Right lobe of liver (tissue), 6 donors: ENCODE measurements around the gene TSPAN5. TPM values are rescaled to one million over a fixed set of nuclear protein-coding genes. Genes with fewer than 3 reads are reported as not detected.
A peak's percentile ranks its signal among the peaks of the same experiment; 100 is the strongest.

Experiments used
- ATAC-seq, 4 donors: fragments of 200-7000 bp; cut with Tn5 transposase; one replicate each; pipeline ENCODE4 v1.9.1; 2020; ENCODE audit warnings: mild to moderate bottlenecking in 4 of 4, moderate library complexity in 4 of 4
- DNase-seq, 3 donors: peaks; one replicate each; pipeline ENCODE4 v3.0.0-alpha.2; 2020
- H3K27ac ChIP-seq, 3 donors: fragments of 200-600 bp; one replicate each; pipeline ENCODE4 v1.8.0; 2022
- H3K27me3 ChIP-seq, 2 donors: fragments of 200-600 bp; one replicate each; pipeline ENCODE4 v1.8.0; 2022
- H3K36me3 ChIP-seq, 4 donors: fragments of 200-600 bp; sonication (generic) in 1 of 4; one replicate each; pipeline versions ENCODE4 v1.5.1 to v1.8.0; 2017 to 2022; ENCODE audit warnings: control low read depth in 1 of 4
- H3K4me1 ChIP-seq, 4 donors: fragments of 200-600 bp; sonication (generic) in 1 of 4; one replicate each; pipeline versions ENCODE4 v1.5.1 to v1.8.0; 2017 to 2022; ENCODE audit warnings: control low read depth in 1 of 4
- H3K4me3 ChIP-seq, 3 donors: fragments of 200-600 bp; one replicate each; pipeline ENCODE4 v1.8.0; 2022
- H3K9me3 ChIP-seq, 4 donors: fragments of 200-600 bp; sonication (generic) in 1 of 4; one replicate each; pipeline versions ENCODE4 v1.5.1 to v1.8.0; 2017 to 2022; ENCODE audit warnings: control low read depth in 1 of 4
- CTCF ChIP-seq, 4 donors: fragments of 200-600 bp in 3 of 4; fragments of 450-650 bp in 1 of 4; IDR thresholded peaks; one replicate each; pipeline versions ENCODE4 v1.5.1 to v1.8.0; 2016 to 2022; ENCODE audit warnings: antibody characterized with exemption in 4 of 4, mild to moderate bottlenecking in 2 of 4
- POLR2A ChIP-seq: fragments of 450-650 bp; IDR thresholded peaks from one replicate; pipeline ENCODE4 v1.6.1; 2017; ENCODE audit warnings: antibody characterized with exemption, mild to moderate bottlenecking
- WGBS: methylation state at CpG from one replicate; pipeline ENCODE4 v1.1.6; 2018; ENCODE audit warnings: low coverage, low lambda C conversion rate; ENCODE audit not compliant: insufficient coverage; ENCODE audit errors: missing lambda C conversion rate; 5-methylcytosine and 5-hydroxymethylcytosine counted together
- intact Hi-C, 2 donors: fragments of 100-400 bp; cut with DNase I; formaldehyde crosslinking; loops; one replicate each; pipeline versions ENCODE4 v1.11.2 to v1.14.1; 2022
- total RNA-seq, 6 experiments: library from RNA; depleted of rRNA in 2 of 6; stranded (reverse); fragments of >200 nt in 2 of 6; fragmentation: NEBNext Ultra II Directional in 3 of 6; extraction: Animal tissue kit (Norgen Biotek cat#: 25700) in 3 of 6; gene quantifications; one replicate each; pipeline versions ENCODE4 v1.1.0 to v1.2.4, GENCODE V29; 2016 to 2023
- donor health status: DM: no; HTN: yes; CAD: no.
- donor health status: DM: no; HTN: no; CAD: no.
- donor health status: DM: no; HTN: no; CAD: no.
- donor health status: DM: no; HTN: yes; CAD: no.
- donor health status: DM: no; HTN: yes; CAD: no.

The TSPAN5 gene
- total RNA-seq, 6 experiments from 2014 or later: 0.12 to 1.2 (median 0.50) TPM

GRCh38 chr4:98529970-98530569 is 128.3 kb downstream of the TSPAN5 start:
- no peaks in the 10 kb centered on the region for H3K9me3 ChIP-seq
- H3K27ac ChIP-seq: no peak overlapping the region
- intact Hi-C loops: no loop called here
- 67% methylated on average over 1 of the region's 2 CpGs for WGBS
- H3K36me3 ChIP-seq: no peaks in the 10 kb centered on the region
- no peaks in the 10 kb centered on the region for H3K4me1 ChIP-seq
- TF ChIP-seq CTCF (IDR thresholded peaks at IDR 0.05): no peak
- TF ChIP-seq POLR2A: no peak
- DNase-seq (no peak), ATAC-seq (no peak)
- no peak overlapping the region for H3K4me3 ChIP-seq
- no peaks in the 10 kb centered on the region for H3K27me3 ChIP-seq

GRCh38 chr4:98528882-98529281 is 129.5 kb downstream of the TSPAN5 start:
- no peaks in the 10 kb centered on the region for H3K36me3 ChIP-seq
- no peaks in the 10 kb centered on the region for H3K27me3 ChIP-seq
- 91% methylated on average over 3 of the region's 3 CpGs for WGBS
- H3K9me3 ChIP-seq: no peaks in the 10 kb centered on the region
- DNase-seq (no peak), ATAC-seq (no peak)
- no peaks in the 10 kb centered on the region for H3K4me1 ChIP-seq
- no peak overlapping the region for H3K4me3 ChIP-seq
- H3K27ac ChIP-seq: no peak overlapping the region
- intact Hi-C loops: no loop called here
- TF ChIP-seq POLR2A: no peak
- no peak for TF ChIP-seq CTCF (IDR thresholded peaks at IDR 0.05)

- no peak for ATAC-seq
- intact Hi-C loops: no loop called here
- no peaks in the 10 kb centered on the region for H3K4me1 ChIP-seq
- 77% methylated on average over 9 of the region's 9 CpGs for WGBS
- TF ChIP-seq POLR2A (no peak), CTCF (IDR thresholded peaks at IDR 0.05) (no peak)
- no peak overlapping the region for H3K4me3 ChIP-seq
- H3K27me3 ChIP-seq: no peaks in the 10 kb centered on the region
- no peak for DNase-seq
- H3K9me3 ChIP-seq: no peaks in the 10 kb centered on the region
- no peak overlapping the region for H3K27ac ChIP-seq
- H3K36me3 ChIP-seq: no peaks in the 10 kb centered on the region
Observed at GRCh38 chr4:98527534-98528269, 130.7 kb downstream of the TSPAN5 start.

GRCh38 chr4:98524230-98524629 is 134.2 kb downstream of the TSPAN5 start:
- Histone ChIP-seq H3K27ac (no peak overlapping the region), H3K4me3 (no peak overlapping the region), H3K27me3 (no peaks in the 10 kb centered on the region), H3K9me3 (no peaks in the 10 kb centered on the region), H3K36me3 (no peaks in the 10 kb centered on the region), H3K4me1 (no peaks in the 10 kb centered on the region)
- no peak for DNase-seq
- intact Hi-C loops: no loop called here
- TF ChIP-seq POLR2A (no peak), CTCF (IDR thresholded peaks at IDR 0.05) (no peak)
- 59% methylated on average over 3 of the region's 4 CpGs for WGBS
- ATAC-seq: peak in 1 of 4 donors; percentile 50
